Glutamatergic neuron (in vitro differentiated cells): ENCODE measurements around the gene DNAL1. TPM values are rescaled to one million over a fixed set of nuclear protein-coding genes. Genes with fewer than 3 reads are reported as not detected.

Experiments
- DNase-seq: peaks from one replicate; pipeline ENCODE4 v3.0.0; 2022
- H3K27ac Mint-ChIP-seq: one replicate; pipeline ENCODE4 v1.8.0; 2020; ENCODE audit warnings: mild to moderate bottlenecking, mixed read lengths, inconsistent platforms; ENCODE audit not compliant: unreplicated experiment
- H3K27me3 Mint-ChIP-seq: one replicate; pipeline ENCODE4 v1.8.0; 2020; ENCODE audit warnings: mild to moderate bottlenecking, moderate library complexity, mixed read lengths, inconsistent platforms; ENCODE audit not compliant: unreplicated experiment
- H3K36me3 Mint-ChIP-seq: one replicate; pipeline ENCODE4 v1.8.0; 2020; ENCODE audit warnings: mild to moderate bottlenecking, mixed read lengths, inconsistent platforms; ENCODE audit not compliant: unreplicated experiment
- H3K4me1 Mint-ChIP-seq: one replicate; pipeline ENCODE4 v1.8.0; 2020; ENCODE audit warnings: mild to moderate bottlenecking, low read depth, mixed read lengths, inconsistent platforms; ENCODE audit not compliant: unreplicated experiment
- H3K4me3 Mint-ChIP-seq: one replicate; pipeline ENCODE4 v1.8.0; 2020; ENCODE audit warnings: mild to moderate bottlenecking, mixed read lengths, inconsistent platforms; ENCODE audit not compliant: unreplicated experiment
- H3K9me3 Mint-ChIP-seq: one replicate; pipeline ENCODE4 v1.8.0; 2020; ENCODE audit warnings: mild to moderate bottlenecking, moderate library complexity, mixed read lengths, inconsistent platforms; ENCODE audit not compliant: unreplicated experiment
- total RNA-seq: library from RNA; stranded (reverse); fragmentation: NEBNext Ultra II Directional; extraction: Animal tissue kit (Norgen Biotek cat#: 25700); gene quantifications from one replicate; pipeline ENCODE4 v1.2.1, GENCODE V29; 2021; ENCODE audit not compliant: unreplicated experiment
- TF ChIP-seq, protein P1 (sequence below): fragments of 200-600 bp; sonication (generic); IDR thresholded peaks from one replicate; pipeline ENCODE4 v1.5.0; 2021; ENCODE audit not compliant: partially characterized antibody, unreplicated experiment

DNAL1 gene
- total RNA-seq, 1 donor from 2014 or later, result 18.5 TPM

GRCh38 chr14:73684627-73685026 lies 39.8 kb downstream of the DNAL1 start:
- Mint-ChIP-seq H3K4me3 (no peak overlapping the region), H3K4me1 (no peaks in the 10 kb centered on the region), H3K36me3 (no peaks in the 10 kb centered on the region), H3K9me3 (no peaks in the 10 kb centered on the region), H3K27ac (no peak overlapping the region), H3K27me3 (no peaks in the 10 kb centered on the region)
- TF ChIP-seq, protein P1, sequence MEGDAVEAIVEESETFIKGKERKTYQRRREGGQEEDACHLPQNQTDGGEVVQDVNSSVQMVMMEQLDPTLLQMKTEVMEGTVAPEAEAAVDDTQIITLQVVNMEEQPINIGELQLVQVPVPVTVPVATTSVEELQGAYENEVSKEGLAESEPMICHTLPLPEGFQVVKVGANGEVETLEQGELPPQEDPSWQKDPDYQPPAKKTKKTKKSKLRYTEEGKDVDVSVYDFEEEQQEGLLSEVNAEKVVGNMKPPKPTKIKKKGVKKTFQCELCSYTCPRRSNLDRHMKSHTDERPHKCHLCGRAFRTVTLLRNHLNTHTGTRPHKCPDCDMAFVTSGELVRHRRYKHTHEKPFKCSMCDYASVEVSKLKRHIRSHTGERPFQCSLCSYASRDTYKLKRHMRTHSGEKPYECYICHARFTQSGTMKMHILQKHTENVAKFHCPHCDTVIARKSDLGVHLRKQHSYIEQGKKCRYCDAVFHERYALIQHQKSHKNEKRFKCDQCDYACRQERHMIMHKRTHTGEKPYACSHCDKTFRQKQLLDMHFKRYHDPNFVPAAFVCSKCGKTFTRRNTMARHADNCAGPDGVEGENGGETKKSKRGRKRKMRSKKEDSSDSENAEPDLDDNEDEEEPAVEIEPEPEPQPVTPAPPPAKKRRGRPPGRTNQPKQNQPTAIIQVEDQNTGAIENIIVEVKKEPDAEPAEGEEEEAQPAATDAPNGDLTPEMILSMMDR, result no peak
- DNase-seq, result no peak

- TF ChIP-seq, protein P1, result no peak
- Mint-ChIP-seq H3K27me3 (no peaks in the 10 kb centered on the region), H3K36me3 (no peaks in the 10 kb centered on the region), H3K27ac (no peak overlapping the region), H3K4me1 (no peaks in the 10 kb centered on the region), H3K4me3 (no peak overlapping the region), H3K9me3 (no peaks in the 10 kb centered on the region)
- no peak for DNase-seq
Observed at GRCh38 chr14:73685328-73685727, 40.5 kb downstream of the DNAL1 start.

- DNase-seq, result no peak
- no peaks in the 10 kb centered on the region for H3K36me3 Mint-ChIP-seq
- TF ChIP-seq, protein P1, result no peak
- H3K9me3 Mint-ChIP-seq, result no peaks in the 10 kb centered on the region
- no peaks in the 10 kb centered on the region for H3K4me1 Mint-ChIP-seq
- no peak overlapping the region for H3K27ac Mint-ChIP-seq
- H3K4me3 Mint-ChIP-seq, result no peak overlapping the region
- H3K27me3 Mint-ChIP-seq, result no peaks in the 10 kb centered on the region
Observed at GRCh38 chr14:73686901-73687300, 42.1 kb downstream of the DNAL1 start.

GRCh38 chr14:73694083-73694482 lies 49.3 kb downstream of the DNAL1 start:
- DNase-seq, result no peak
- no peak overlapping the region for H3K4me3 Mint-ChIP-seq
- no peaks in the 10 kb centered on the region for H3K9me3 Mint-ChIP-seq
- no peak overlapping the region for H3K27ac Mint-ChIP-seq
- H3K4me1 Mint-ChIP-seq, result no peaks in the 10 kb centered on the region
- no peaks in the 10 kb centered on the region for H3K27me3 Mint-ChIP-seq
- no peaks in the 10 kb centered on the region for H3K36me3 Mint-ChIP-seq
- TF ChIP-seq, protein P1, result no peak

DNA sequence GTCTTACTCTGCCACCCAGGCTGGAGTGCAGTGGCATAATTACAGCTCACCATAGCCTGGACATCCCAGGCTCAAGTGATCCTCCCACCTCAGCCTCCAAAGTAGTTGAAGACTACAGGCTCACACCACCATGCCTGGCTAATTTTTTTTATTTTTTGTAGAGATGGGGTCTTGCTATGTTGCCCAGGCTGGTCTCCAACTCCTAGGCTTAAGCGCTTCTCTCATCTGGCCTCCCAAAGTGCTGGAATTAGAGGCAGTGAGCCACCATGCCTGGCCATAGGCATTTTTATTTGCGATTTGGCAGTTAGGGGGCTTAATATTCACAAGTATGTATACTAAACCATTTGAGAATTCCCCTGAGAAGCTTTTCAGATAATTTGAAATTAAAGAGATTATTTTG lies 50.3 kb downstream of the DNAL1 start:
- H3K4me3 Mint-ChIP-seq, result no peak overlapping the region
- no peaks in the 10 kb centered on the region for H3K9me3 Mint-ChIP-seq
- H3K36me3 Mint-ChIP-seq, result no peaks in the 10 kb centered on the region
- TF ChIP-seq, protein P1, result no peak
- no peak overlapping the region for H3K27ac Mint-ChIP-seq
- no peaks in the 10 kb centered on the region for H3K27me3 Mint-ChIP-seq
- no peaks in the 10 kb centered on the region for H3K4me1 Mint-ChIP-seq
- no peak for DNase-seq
